MG63 (cell line): ENCODE data around the gene ASIC1. TPM values are rescaled to one million over a fixed set of nuclear protein-coding genes. Genes with fewer than 3 reads are reported as not detected.

Source experiments
- DNase-seq: peaks from one replicate; pipeline ENCODE4 v3.0.0-alpha.2; 2020
- H3K27me3 ChIP-seq: fragments of 250-450 bp; sonication (Bioruptor Pico); 2 replicates; pipeline ENCODE4 v1.5.1; 2020; ENCODE audit warnings: mild to moderate bottlenecking, moderate library complexity
- H3K36me3 ChIP-seq: fragments of 250-450 bp; sonication (Bioruptor Pico); 2 replicates; pipeline ENCODE4 v1.5.1; 2020; ENCODE audit warnings: mild to moderate bottlenecking, moderate library complexity
- H3K4me3 ChIP-seq: fragments of 250-450 bp; sonication (Bioruptor Pico); 2 replicates; pipeline ENCODE4 v1.5.1; 2020; ENCODE audit warnings: mild to moderate bottlenecking, moderate library complexity
- H3K9me3 ChIP-seq: fragments of 250-450 bp; sonication (Bioruptor Pico); 2 replicates; pipeline ENCODE4 v1.5.1; 2020; ENCODE audit warnings: mild to moderate bottlenecking, moderate library complexity
- total RNA-seq: library from RNA; depleted of rRNA; stranded (reverse); fragments of >200 nt; shearing (Covaris generic); gene quantifications from 2 replicates; pipeline ENCODE4 v1.2.3, GENCODE V29; 2014; ENCODE audit warnings: low replicate concordance; rRNA removed

The ASIC1 gene
- total RNA-seq, 1 experiment from 2014 or later = 1.5 TPM

DNA sequence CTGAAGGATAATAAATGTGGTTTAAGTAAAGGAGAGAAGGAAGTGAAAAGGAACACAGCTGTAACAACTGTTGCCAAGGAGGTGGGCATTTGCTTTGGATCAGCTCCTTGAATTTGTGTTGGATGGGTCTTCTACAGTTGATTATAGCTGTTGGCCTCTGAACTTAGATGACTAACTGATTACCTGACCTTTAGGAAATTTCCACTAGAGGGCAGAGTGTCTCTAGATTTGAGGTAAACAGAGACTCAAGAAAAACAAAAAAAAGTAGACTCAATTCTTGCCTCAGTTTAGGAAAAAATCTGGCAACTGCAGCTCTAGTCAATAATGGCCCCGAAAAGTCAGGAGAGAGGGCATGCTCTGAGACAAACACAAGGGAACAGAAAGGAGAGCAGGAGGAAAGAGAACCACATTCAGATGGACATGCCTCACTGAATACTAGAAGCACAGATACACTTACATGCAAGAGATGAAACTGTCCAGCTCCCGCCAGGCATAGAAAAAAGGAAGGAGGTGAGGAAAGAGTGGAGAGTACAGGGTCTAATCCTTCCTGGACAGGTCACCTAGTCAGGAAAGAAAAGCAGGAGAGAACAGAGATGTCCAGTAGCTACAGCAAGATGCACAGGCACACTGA is 75.2 kb downstream of the ASIC1 start:
- Histone ChIP-seq H3K27me3 (no peaks in the 10 kb centered on the region), H3K9me3 (no peaks in the 10 kb centered on the region), H3K4me3 (no peak overlapping the region), H3K36me3 (peaks cover 55% of the 10 kb centered on the region)
- DNase-seq = no peak

Other genes with a start within 250 kb of the ASIC1 start
- gene NCKAP5L, start 229.2 kb upstream of the ASIC1 start, total RNA-seq = 5.3 and 8.8 TPM in 2 replicates
- 1.8 and 5.8 TPM in 2 replicates for gene BCDIN3D, start 214.5 kb upstream of the ASIC1 start, total RNA-seq
- not detected in 2 replicates for gene FAIM2, start 153.7 kb upstream of the ASIC1 start, total RNA-seq
- not detected in 2 replicates for gene AQP2, start 106.9 kb upstream of the ASIC1 start, total RNA-seq
- gene AQP5, start 95.7 kb upstream of the ASIC1 start, total RNA-seq = not detected in 2 replicates
- not detected in 2 replicates for gene AQP6, start 84.6 kb upstream of the ASIC1 start, total RNA-seq
- 157 and 166 TPM in 2 replicates for gene RACGAP1, start 32.1 kb upstream of the ASIC1 start, total RNA-seq
- gene SMARCD1, start 27.7 kb downstream of the ASIC1 start, total RNA-seq = 26.0 and 36.1 TPM in 2 replicates
- gene GPD1, start 46.4 kb downstream of the ASIC1 start, total RNA-seq = not detected in 2 replicates
- 20.1 and 39.3 TPM in 2 replicates for gene COX14, start 54.6 kb downstream of the ASIC1 start, total RNA-seq
- 38.6 and 40.3 TPM in 2 replicates for gene CERS5, start 109.8 kb downstream of the ASIC1 start, total RNA-seq
- gene LIMA1, start 225.9 kb downstream of the ASIC1 start, total RNA-seq = 116 and 240 TPM in 2 replicates